Measurements from ENCODE around the gene PANX1. TPM values are rescaled to one million over a fixed set of nuclear protein-coding genes. Genes with fewer than 3 reads are reported as not detected.

Gene PANX1
- total RNA-seq, 1 donor = 48.1 TPM

- peaks cover 56% of the 10 kb centered on the region for H4K20me1 ChIP-seq (ENCODE audit: insufficient read depth, low read length)
- H3K4me3 ChIP-seq (ENCODE audit: insufficient read depth, low read length) = no peak overlapping the region
- H3K4me1 ChIP-seq (ENCODE audit: insufficient read depth, low read length) = peaks cover 13% of the 10 kb centered on the region
These were observed 16.8 kb downstream of the PANX1 start for GRCh38 chr11:94145431-94145830.

DNA sequence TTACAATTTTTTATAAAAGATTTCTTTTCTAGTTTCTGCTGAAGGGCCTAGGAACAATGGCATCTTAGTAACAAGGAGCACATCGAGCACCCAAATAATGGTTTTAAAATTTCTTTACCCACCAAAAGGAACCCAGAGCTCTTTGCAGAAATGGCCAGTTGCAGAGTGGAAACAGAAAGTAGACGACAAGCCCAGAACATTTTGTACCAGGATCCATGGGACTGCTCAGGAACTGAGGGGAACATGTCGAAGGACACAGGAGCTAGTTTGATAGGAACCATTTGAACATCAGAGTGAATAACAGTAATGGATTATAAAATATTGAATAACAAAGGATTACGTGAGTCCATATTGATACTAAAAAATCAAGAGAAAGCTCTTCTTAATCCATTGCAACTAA is 17.3 kb downstream of the PANX1 start:
- H3K27me3 ChIP-seq (ENCODE audit: insufficient read depth, low read length) = no peaks in the 10 kb centered on the region
- H3K4me3 ChIP-seq (ENCODE audit: insufficient read depth, low read length) = no peak overlapping the region
- TF ChIP-seq, protein P1, sequence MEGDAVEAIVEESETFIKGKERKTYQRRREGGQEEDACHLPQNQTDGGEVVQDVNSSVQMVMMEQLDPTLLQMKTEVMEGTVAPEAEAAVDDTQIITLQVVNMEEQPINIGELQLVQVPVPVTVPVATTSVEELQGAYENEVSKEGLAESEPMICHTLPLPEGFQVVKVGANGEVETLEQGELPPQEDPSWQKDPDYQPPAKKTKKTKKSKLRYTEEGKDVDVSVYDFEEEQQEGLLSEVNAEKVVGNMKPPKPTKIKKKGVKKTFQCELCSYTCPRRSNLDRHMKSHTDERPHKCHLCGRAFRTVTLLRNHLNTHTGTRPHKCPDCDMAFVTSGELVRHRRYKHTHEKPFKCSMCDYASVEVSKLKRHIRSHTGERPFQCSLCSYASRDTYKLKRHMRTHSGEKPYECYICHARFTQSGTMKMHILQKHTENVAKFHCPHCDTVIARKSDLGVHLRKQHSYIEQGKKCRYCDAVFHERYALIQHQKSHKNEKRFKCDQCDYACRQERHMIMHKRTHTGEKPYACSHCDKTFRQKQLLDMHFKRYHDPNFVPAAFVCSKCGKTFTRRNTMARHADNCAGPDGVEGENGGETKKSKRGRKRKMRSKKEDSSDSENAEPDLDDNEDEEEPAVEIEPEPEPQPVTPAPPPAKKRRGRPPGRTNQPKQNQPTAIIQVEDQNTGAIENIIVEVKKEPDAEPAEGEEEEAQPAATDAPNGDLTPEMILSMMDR (IDR thresholded peaks at IDR 0.05; ENCODE audit: extremely low read depth, low read depth, low read length) = no peak
- H4K20me1 ChIP-seq (ENCODE audit: insufficient read depth, low read length) = peaks cover 61% of the 10 kb centered on the region
- no peaks in the 10 kb centered on the region for H3K9me3 ChIP-seq (ENCODE audit: low read depth, low read length)
- no peak for DNase-seq (ENCODE audit: insufficient read length, low spot score, missing footprints)
- H3K4me2 ChIP-seq (ENCODE audit: insufficient read depth, low read length) = no peak overlapping the region
- peaks cover 13% of the 10 kb centered on the region for H3K4me1 ChIP-seq (ENCODE audit: insufficient read depth, low read length)
- no peak overlapping the region for H2AFZ ChIP-seq (ENCODE audit: low read length)
- peaks cover 75% of the 10 kb centered on the region for H3K79me2 ChIP-seq (ENCODE audit: insufficient read depth, low read length)
- no peaks in the 10 kb centered on the region for H3K36me3 ChIP-seq (ENCODE audit: insufficient read depth, low read length)
- no peak overlapping the region for H3K27ac ChIP-seq (ENCODE audit: low read depth, low read length)

More at GRCh38 chr11:94145431-94145830, 16.8 kb downstream of the PANX1 start:
- Histone ChIP-seq H3K27me3 (ENCODE audit: insufficient read depth, low read length) (no peaks in the 10 kb centered on the region), H3K9me3 (ENCODE audit: low read depth, low read length) (no peaks in the 10 kb centered on the region), H3K4me2 (ENCODE audit: insufficient read depth, low read length) (no peak overlapping the region), H3K27ac (ENCODE audit: low read depth, low read length) (no peak overlapping the region), H3K36me3 (ENCODE audit: insufficient read depth, low read length) (no peaks in the 10 kb centered on the region), H3K79me2 (ENCODE audit: insufficient read depth, low read length) (peaks cover 73% of the 10 kb centered on the region), H2AFZ (ENCODE audit: low read length) (no peak overlapping the region)
- DNase-seq (ENCODE audit: insufficient read length, low spot score, missing footprints) = no peak
- TF ChIP-seq, protein P1 (IDR thresholded peaks at IDR 0.05; ENCODE audit: extremely low read depth, low read depth, low read length) = no peak

GRCh38 chr11:94147433-94147845 is 18.8 kb downstream of the PANX1 start:
- Histone ChIP-seq H3K4me1 (ENCODE audit: insufficient read depth, low read length) (peaks cover 28% of the 10 kb centered on the region), H3K27me3 (ENCODE audit: insufficient read depth, low read length) (no peaks in the 10 kb centered on the region), H3K4me2 (ENCODE audit: insufficient read depth, low read length) (no peak overlapping the region), H3K27ac (ENCODE audit: low read depth, low read length) (no peak overlapping the region), H3K36me3 (ENCODE audit: insufficient read depth, low read length) (no peaks in the 10 kb centered on the region), H3K4me3 (ENCODE audit: insufficient read depth, low read length) (no peak overlapping the region), H4K20me1 (ENCODE audit: insufficient read depth, low read length) (peaks cover 67% of the 10 kb centered on the region), H2AFZ (ENCODE audit: low read length) (no peak overlapping the region), H3K9me3 (ENCODE audit: low read depth, low read length) (no peaks in the 10 kb centered on the region), H3K79me2 (ENCODE audit: insufficient read depth, low read length) (peaks cover 73% of the 10 kb centered on the region)
- TF ChIP-seq, protein P1 (IDR thresholded peaks at IDR 0.05; ENCODE audit: extremely low read depth, low read depth, low read length) = no peak
- DNase-seq (ENCODE audit: insufficient read length, low spot score, missing footprints) = no peak

- DNase-seq (ENCODE audit: insufficient read length, low spot score, missing footprints) = no peak
- peaks cover 72% of the 10 kb centered on the region for H4K20me1 ChIP-seq (ENCODE audit: insufficient read depth, low read length)
- H3K4me1 ChIP-seq (ENCODE audit: insufficient read depth, low read length) = peaks cover 32% of the 10 kb centered on the region
- H3K4me3 ChIP-seq (ENCODE audit: insufficient read depth, low read length) = no peak overlapping the region
- H2AFZ ChIP-seq (ENCODE audit: low read length) = no peak overlapping the region
- H3K27ac ChIP-seq (ENCODE audit: low read depth, low read length) = no peak overlapping the region
- no peak overlapping the region for H3K4me2 ChIP-seq (ENCODE audit: insufficient read depth, low read length)
- TF ChIP-seq, protein P1 (IDR thresholded peaks at IDR 0.05; ENCODE audit: extremely low read depth, low read depth, low read length) = no peak
- H3K36me3 ChIP-seq (ENCODE audit: insufficient read depth, low read length) = no peaks in the 10 kb centered on the region
- H3K79me2 ChIP-seq (ENCODE audit: insufficient read depth, low read length) = peaks cover 73% of the 10 kb centered on the region
- no peaks in the 10 kb centered on the region for H3K9me3 ChIP-seq (ENCODE audit: low read depth, low read length)
- H3K27me3 ChIP-seq (ENCODE audit: insufficient read depth, low read length) = no peaks in the 10 kb centered on the region
These were observed 19.5 kb downstream of the PANX1 start for GRCh38 chr11:94148189-94148588.

All from osteoblast (primary cell).